NCI-H146 treated with DMSO at 0.1 percent for 48 hours (cell line): ENCODE data around the gene USP17L17.
"Not testable (repeated sequence)": the region's sequence is repeated elsewhere in the genome, so short reads cannot be mapped to it uniquely, and the experiment has no call there.

ENCODE experiments used
- DNase-seq: peaks from one replicate; lab custom pipeline; 2025; ENCODE audit not compliant: unreplicated experiment; lab: John Stamatoyannopoulos, UW

Gene USP17L17

GRCh38 chr4:9243579-9243978 is at the start of gene USP17L17:
Gene USP17L17, plus strand, starts transcription at chr4:9243879. Its CDS starts 0 bp downstream, at chr4:9243879.
- DNase-seq: not testable (repeated sequence)

- not testable (repeated sequence) for DNase-seq
Observed at GRCh38 chr4:9210357-9210756, 33.3 kb upstream of the USP17L17 start, which contains the start of gene USP17L10. Gene USP17L10, plus strand, starts transcription at chr4:9210657. Its CDS starts 0 bp downstream, at chr4:9210657.

GRCh38 chr4:9214701-9215100 is 29.0 kb upstream of the USP17L17 start:
- not testable (repeated sequence) for DNase-seq

- not testable (repeated sequence) for DNase-seq
Observed at GRCh38 chr4:9215105-9215504, 28.6 kb upstream of the USP17L17 start, which contains the start of gene USP17L11. Gene USP17L11, plus strand, starts transcription at chr4:9215405. Its CDS starts 0 bp downstream, at chr4:9215405.

- not testable (repeated sequence) for DNase-seq
Observed at GRCh38 chr4:9219852-9220251, 23.8 kb upstream of the USP17L17 start, which contains the start of gene USP17L12. Gene USP17L12, plus strand, starts transcription at chr4:9220152. Its CDS starts 0 bp downstream, at chr4:9220152.

- not testable (repeated sequence) for DNase-seq
Observed at GRCh38 chr4:9224596-9224995, 19.1 kb upstream of the USP17L17 start, which contains the start of gene USP17L13. Gene USP17L13, plus strand, starts transcription at chr4:9224896. Its CDS starts 0 bp downstream, at chr4:9224896.

- DNase-seq: not testable (repeated sequence)
Observed at GRCh38 chr4:9230249-9230648, 13.4 kb upstream of the USP17L17 start.

- not testable (repeated sequence) for DNase-seq
Observed at GRCh38 chr4:9234085-9234484, 9.6 kb upstream of the USP17L17 start, which contains the start of gene USP17L15. Gene USP17L15, plus strand, starts transcription at chr4:9234385. Its CDS starts 0 bp downstream, at chr4:9234385.

GRCh38 chr4:9238461-9238860 is 5.2 kb upstream of the USP17L17 start:
- DNase-seq: not testable (repeated sequence)

- DNase-seq: not testable (repeated sequence)
Observed at GRCh38 chr4:9247953-9248680, 4.4 kb downstream of the USP17L17 start, which contains the start of gene USP17L18. Gene USP17L18, plus strand, starts transcription at chr4:9248630. Its CDS starts 0 bp downstream, at chr4:9248630.

GRCh38 chr4:9253078-9253477 is 9.4 kb downstream of the USP17L17 start, which contains the start of gene USP17L19:
Gene USP17L19, plus strand, starts transcription at chr4:9253378. Its CDS starts 0 bp downstream, at chr4:9253378.
- DNase-seq: not testable (repeated sequence)

- not testable (repeated sequence) for DNase-seq
Observed at GRCh38 chr4:9257824-9258223, 14.1 kb downstream of the USP17L17 start, which contains the start of gene USP17L20. Gene USP17L20, plus strand, starts transcription at chr4:9258124. Its CDS starts 0 bp downstream, at chr4:9258124.

GRCh38 chr4:9262572-9262971 is 18.9 kb downstream of the USP17L17 start, which contains the start of gene USP17L21:
Gene USP17L21, plus strand, starts transcription at chr4:9262872. Its CDS starts 0 bp downstream, at chr4:9262872.
- not testable (repeated sequence) for DNase-seq

GRCh38 chr4:9267319-9267718 is 23.6 kb downstream of the USP17L17 start, which contains the start of gene USP17L22:
Gene USP17L22, plus strand, starts transcription at chr4:9267619. Its CDS starts 0 bp downstream, at chr4:9267619.
- not testable (repeated sequence) for DNase-seq

GRCh38 chr4:9271719-9272118 is 28.0 kb downstream of the USP17L17 start:
- DNase-seq: not testable (repeated sequence)
